GM19397 (cell line): ENCODE data around the gene ZC3H18.

Experiments
- ATAC-seq: cut with Tn5 transposase; IDR thresholded peaks from one replicate; pipeline ENCODE4 v1.9.1; 2021; ENCODE audit warnings: mild to moderate bottlenecking, moderate library complexity; ENCODE audit not compliant: unreplicated experiment

ZC3H18 gene

GRCh38 chr16:88636488-88637265 lies 66.5 kb downstream of the ZC3H18 start:
- ATAC-seq, result no peak

- ATAC-seq, result no peak
These were observed 68.4 kb downstream of the ZC3H18 start, which contains the start of gene IL17C for GRCh38 chr16:88638323-88639230. TSS of gene IL17C (plus strand) at chr16:88638572. CDS start at chr16:88638642, 70 bp downstream.

- ATAC-seq, result no peak
These were observed 69.2 kb downstream of the ZC3H18 start for GRCh38 chr16:88639231-88640038.

GRCh38 chr16:88640039-88640495 lies 69.9 kb downstream of the ZC3H18 start:
- ATAC-seq, result no peak

GRCh38 chr16:88640498-88641247 lies 70.5 kb downstream of the ZC3H18 start:
- no peak for ATAC-seq

GRCh38 chr16:88642881-88643643 lies 72.9 kb downstream of the ZC3H18 start:
- no peak for ATAC-seq

GRCh38 chr16:88643644-88643932 lies 73.4 kb downstream of the ZC3H18 start:
- no peak for ATAC-seq

- no peak for ATAC-seq
These were observed 75.3 kb downstream of the ZC3H18 start for GRCh38 chr16:88645455-88645854.

- no peak for ATAC-seq
These were observed 75.7 kb downstream of the ZC3H18 start for GRCh38 chr16:88645941-88646340.

GRCh38 chr16:88646345-88647034 lies 76.3 kb downstream of the ZC3H18 start:
- no peak for ATAC-seq

GRCh38 chr16:88647178-88648070 lies 77.2 kb downstream of the ZC3H18 start:
- ATAC-seq, result no peak

GRCh38 chr16:88649195-88649923 lies 79.2 kb downstream of the ZC3H18 start:
- ATAC-seq, result no peak

GRCh38 chr16:88649924-88650748 lies 79.9 kb downstream of the ZC3H18 start:
- ATAC-seq, result peak; percentile 12

- peak; percentile 65 for ATAC-seq
These were observed 80.6 kb downstream of the ZC3H18 start, which contains the start of gene CYBA for GRCh38 chr16:88650749-88651275. TSS of gene CYBA (minus strand) at chr16:88651053. CDS start at chr16:88651013, 40 bp downstream.

- peak; percentile 71 for ATAC-seq
These were observed 81.2 kb downstream of the ZC3H18 start for GRCh38 chr16:88651276-88651988.
